PC-9 (cell line): ENCODE data around the gene STK16.

ENCODE experiments used
- CTCF ChIP-seq: fragments of 200-600 bp; sonication (generic); conservative IDR thresholded peaks from 2 replicates; pipeline ENCODE4 v1.6.1; 2017; ENCODE audit warnings: mixed run types, antibody characterized with exemption, mild to moderate bottlenecking, moderate library complexity
- EZH2 ChIP-seq: fragments of 200-600 bp; sonication (generic); IDR thresholded peaks from 2 replicates; pipeline ENCODE4 v1.8.0; 2017; ENCODE audit warnings: antibody characterized with exemption, low read depth

GRCh38 chr2:219290381-219291171 lies 45.3 kb downstream of the STK16 start:
- no peak for TF ChIP-seq CTCF
- no peak for TF ChIP-seq EZH2
